ENCODE measurements around the gene POLDIP2. TPM values are rescaled to one million over a fixed set of nuclear protein-coding genes. Genes with fewer than 3 reads are reported as not detected.

The POLDIP2 gene
- polyA plus RNA-seq, 1 of the 3 experiments (the other 2 are of a cell fraction): 98.1 TPM

GRCh38 chr17:28318759-28319597 is 38.3 kb downstream of the POLDIP2 start, which contains the start of gene TMEM97 (continued):
- TF ChIP-seq TAF1 (IDR thresholded peaks at IDR 0.05; ENCODE audit: borderline replicate concordance, low read depth, low read length): peak; percentile 70; the same call in 1 of the 2 replicates
- no peak for TF ChIP-seq ELF1 (IDR thresholded peaks at IDR 0.05)
- peak; percentile 92 for TF ChIP-seq MXI1 (IDR thresholded peaks at IDR 0.05; ENCODE audit: low read depth, low read length)
- peak; percentile 60 for TF ChIP-seq IRF3 (IDR thresholded peaks at IDR 0.05; ENCODE audit: low read depth, low read length)
- no peak for TF ChIP-seq TCF12 (IDR thresholded peaks at IDR 0.05)
- TF ChIP-seq RCOR1 (IDR thresholded peaks at IDR 0.05; ENCODE audit: low read length): 0 out of 2 replicates have a peak, but pooled peaks have one; percentile 17
- TF ChIP-seq JUND (IDR thresholded peaks at IDR 0.05): no peak
- TF ChIP-seq SMC3 (IDR thresholded peaks at IDR 0.05; ENCODE audit: low read depth, low read length): no peak

- Histone ChIP-seq H3K4me3 (ENCODE audit: low read depth in 2 of 2, low read length in 1 of 2) (peak overlapping the region; percentile 64 to 66), H3K27ac (ENCODE audit: low read depth in 2 of 2, low read length in 1 of 2) (peak overlapping the region; percentile 25 to 44; a peak in 3 of 4 replicates), H3F3A (replicated peaks; ENCODE audit: insufficient read depth) (no peaks in the 10 kb centered on the region), H3K9ac (peak overlapping the region; percentile 45; the same call in 1 of the 2 replicates), H3K9me2 (no peaks in the 10 kb centered on the region), H3K4me2 (peak overlapping the region; percentile 91), H4K20me1 (ENCODE audit: insufficient read depth) (no peaks in the 10 kb centered on the region), H3K79me2 (ENCODE audit: insufficient read depth) (peaks cover 25% of the 10 kb centered on the region), H2AFZ (ENCODE audit: low read depth) (peak overlapping the region; percentile 98), H3K27me3 (ENCODE audit: insufficient read depth) (no peaks in the 10 kb centered on the region), H3K4me1 (ENCODE audit: control insufficient read depth in 1 of 2, insufficient read depth in 2 of 2, low read depth in 1 of 2, low read length in 1 of 2) (peaks cover 7 to 14% of the 10 kb centered on the region in 2 experiments; a peak in 1 of 4 replicates), H3K36me3 (replicated peaks in 1 of 2; ENCODE audit: control insufficient read depth in 1 of 2, insufficient read depth in 2 of 2, low read length in 1 of 2) (no peaks in the 10 kb centered on the region), H3K9me3 (no peaks in the 10 kb centered on the region)
- CTCF ChIA-PET: interaction anchor here (0.6 to 3.5 kb wide), 9 partner anchors 9 to 513 kb away, joined by 3 to 15 read pairs (median 3); no protein-coding TSS in a partner anchor
- DNase-seq: peak; percentile 71
- TF ChIP-seq CTCF (IDR thresholded peaks at IDR 0.05) (0 out of 2 replicates have a peak, but pooled peaks have one; percentile 18), NFIC (IDR thresholded peaks at IDR 0.05; ENCODE audit: borderline replicate concordance) (no peak)
- POLR2A ChIA-PET: interaction anchor here (1.4 to 3.5 kb wide), 2 partner anchors 9 to 17 kb away, joined by 3 to 11 read pairs; partner anchors contain the start of genes IFT20 and TNFAIP1
- 34% methylated on average over 33 of the region's 40 CpGs for WGBS (ENCODE audit: low lambda C conversion rate)
Observed at GRCh38 chr17:28317966-28318758, 39.2 kb downstream of the POLDIP2 start.

Measured in SK-N-SH (cell line).